SIG-M5 treated with dmso at 0.1 percent for 504 hours (cell line): Measurements from ENCODE around the gene DEAF1.
"Not testable (repeated sequence)": the region's sequence is repeated elsewhere in the genome, so short reads cannot be mapped to it uniquely, and the experiment has no call there.

Source experiments
- DNase-seq: peaks from one replicate; lab custom pipeline; 2025; ENCODE audit not compliant: unreplicated experiment; lab: John Stamatoyannopoulos, UW

Gene DEAF1

DNA sequence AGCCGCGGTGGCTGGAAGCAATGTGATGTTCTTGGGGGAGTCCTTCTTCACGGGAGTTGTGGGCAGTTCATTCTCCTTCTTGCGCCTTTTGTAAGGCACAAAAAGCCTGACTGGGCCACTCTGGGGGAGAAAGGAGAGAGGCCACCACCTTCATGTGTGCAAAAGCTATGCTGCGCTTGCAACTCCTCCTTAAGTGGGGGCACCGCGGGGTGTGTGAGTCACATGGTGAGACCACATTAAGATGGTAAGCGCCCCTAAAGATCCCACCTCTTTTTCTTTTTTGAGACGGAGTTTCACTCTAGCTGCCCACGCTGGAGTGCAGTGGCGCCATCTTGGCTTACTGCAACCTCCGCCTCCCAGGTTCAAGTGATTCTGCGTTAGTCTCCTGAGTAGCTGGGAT, 14.1 kb downstream of the DEAF1 start:
- no peak for DNase-seq

- DNase-seq = no peak
Measured at GRCh38 chr11:680476-680875, 14.5 kb downstream of the DEAF1 start.

- no peak for DNase-seq
Measured at GRCh38 chr11:679271-680207, 15.5 kb downstream of the DEAF1 start.

DNA sequence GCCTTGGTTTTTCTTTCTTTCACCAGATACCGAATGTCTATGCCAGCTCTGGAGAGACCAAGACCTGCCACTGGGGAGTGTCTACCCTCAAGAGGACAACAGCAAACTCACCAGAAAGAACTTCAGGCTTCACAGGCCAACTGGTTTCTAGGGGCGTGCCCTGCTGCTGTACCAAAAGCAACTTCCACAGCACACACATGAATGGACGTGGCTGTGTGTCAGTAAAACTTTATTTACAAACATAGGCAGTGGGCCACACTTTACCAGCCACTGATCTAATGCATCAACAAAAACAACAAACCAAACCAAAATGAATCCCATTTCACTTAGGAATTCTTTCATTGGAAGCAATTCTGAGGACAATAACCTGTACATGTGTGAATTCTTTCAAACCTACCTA, 16.7 kb downstream of the DEAF1 start:
- no peak for DNase-seq

DNA sequence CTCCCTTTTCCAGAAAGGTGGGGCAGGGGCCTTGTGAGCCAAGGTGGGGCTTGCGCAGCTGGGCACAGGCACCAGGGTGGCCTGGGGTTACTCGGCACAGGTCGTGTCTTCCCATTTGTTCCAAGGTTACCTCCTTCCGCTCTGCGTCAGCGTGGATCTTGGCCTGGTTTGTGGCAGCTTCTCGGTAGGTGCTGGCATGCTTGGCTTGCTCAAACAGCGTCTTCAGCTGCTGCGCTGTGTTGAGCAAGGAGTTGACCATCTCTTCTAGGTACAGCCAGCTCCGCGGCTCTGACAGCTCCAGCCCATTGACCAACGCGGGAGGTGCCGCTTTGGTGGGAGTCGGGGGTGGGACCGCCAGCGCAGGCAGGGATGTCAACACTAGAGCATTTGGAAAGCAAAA, 20.6 kb downstream of the DEAF1 start:
- DNase-seq = no peak

GRCh38 chr11:673866-674265, 21.2 kb downstream of the DEAF1 start:
- no peak for DNase-seq

DNA sequence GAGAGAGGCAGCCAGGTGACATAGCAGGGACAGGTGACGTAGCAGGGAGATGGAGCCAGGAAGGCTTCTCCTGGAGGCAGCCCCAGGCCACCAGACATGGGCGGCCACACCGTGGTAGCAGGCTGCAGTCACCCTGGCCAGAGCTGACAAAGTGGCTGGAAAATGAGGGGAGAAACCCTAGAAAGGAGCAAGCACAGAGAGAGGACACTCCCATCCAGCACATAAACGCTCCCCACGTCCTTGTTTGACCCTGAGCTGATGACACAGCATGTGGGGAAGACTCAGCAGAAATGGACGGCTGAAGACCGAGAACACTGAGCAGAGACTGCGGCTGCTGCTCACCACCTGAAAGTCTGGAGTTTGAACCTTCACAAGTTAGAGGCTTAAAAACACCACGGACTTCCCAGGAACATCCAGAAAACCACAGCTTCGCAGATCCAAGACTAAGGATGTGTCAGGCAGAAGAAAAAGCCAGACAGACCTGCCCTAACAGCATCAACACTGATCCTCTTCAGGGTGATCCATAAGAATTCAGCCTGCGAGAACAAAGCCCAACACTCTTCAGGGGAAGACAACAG, 29.2 kb downstream of the DEAF1 start:
- no peak for DNase-seq

GRCh38 chr11:665062-665703, 29.8 kb downstream of the DEAF1 start:
- no peak for DNase-seq

DNA sequence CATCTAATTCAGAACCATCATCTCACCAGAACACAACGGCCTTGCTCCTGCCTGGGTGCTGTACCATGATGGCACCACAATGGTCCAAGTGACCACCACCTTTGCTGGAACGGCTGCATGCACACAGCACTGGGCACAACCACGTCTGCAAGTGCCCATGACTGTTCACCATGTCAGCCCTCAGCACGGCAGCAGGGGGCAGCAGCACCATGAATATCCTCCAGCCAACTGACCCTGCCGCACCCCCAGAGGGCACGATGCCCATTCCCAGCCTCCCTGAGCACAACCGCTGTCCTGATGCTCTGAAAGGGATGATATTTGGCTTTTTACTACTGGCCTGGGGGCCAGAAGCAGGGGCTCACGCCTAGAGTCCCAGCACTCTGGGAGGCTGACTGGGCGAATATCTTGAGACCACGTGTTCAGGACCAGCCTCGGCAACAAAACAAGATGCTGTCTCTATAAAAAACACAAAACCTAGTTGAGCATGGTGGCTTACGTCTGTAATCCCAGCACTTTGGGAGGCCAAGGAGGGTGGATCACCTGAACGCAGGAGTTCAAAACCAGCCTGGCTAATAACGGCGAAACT, 32.2 kb downstream of the DEAF1 start:
- no peak for DNase-seq

DNA sequence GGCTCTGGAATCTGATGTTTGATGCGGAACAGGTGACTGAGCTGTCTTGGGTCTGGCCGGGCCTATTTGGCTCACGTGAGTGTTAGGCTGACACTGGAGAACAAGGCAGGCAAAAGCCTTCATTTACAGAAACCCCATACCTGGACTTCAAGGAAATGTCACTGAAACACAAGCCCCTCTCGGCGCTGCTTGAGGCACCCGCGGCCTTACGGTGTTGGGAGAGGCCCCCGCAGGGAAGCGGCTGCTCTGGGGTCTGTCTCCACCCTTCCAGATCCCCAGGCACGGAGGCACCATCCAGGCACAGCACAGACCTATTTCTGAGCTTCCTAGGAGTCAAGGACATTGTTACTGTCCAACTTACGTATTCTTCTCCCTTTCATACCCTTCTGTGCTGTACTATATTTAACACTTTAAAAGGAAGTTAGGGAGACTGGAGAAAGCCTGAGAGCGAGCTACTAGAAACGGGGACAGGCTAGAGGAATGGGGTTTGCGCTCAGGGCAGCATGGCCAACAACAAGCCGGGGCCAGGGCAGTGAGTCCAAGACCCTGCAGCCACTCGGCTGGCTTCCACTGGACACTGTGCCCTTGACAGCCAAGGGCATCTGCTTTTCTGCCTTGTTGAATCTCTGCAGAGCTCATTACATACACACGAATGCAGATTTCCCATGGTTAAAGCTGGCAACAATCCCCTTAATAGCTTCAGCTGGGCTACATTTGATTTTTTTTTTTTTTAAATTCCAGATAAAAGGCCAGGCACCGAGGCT, 34.2 kb downstream of the DEAF1 start:
- no peak for DNase-seq

DNA sequence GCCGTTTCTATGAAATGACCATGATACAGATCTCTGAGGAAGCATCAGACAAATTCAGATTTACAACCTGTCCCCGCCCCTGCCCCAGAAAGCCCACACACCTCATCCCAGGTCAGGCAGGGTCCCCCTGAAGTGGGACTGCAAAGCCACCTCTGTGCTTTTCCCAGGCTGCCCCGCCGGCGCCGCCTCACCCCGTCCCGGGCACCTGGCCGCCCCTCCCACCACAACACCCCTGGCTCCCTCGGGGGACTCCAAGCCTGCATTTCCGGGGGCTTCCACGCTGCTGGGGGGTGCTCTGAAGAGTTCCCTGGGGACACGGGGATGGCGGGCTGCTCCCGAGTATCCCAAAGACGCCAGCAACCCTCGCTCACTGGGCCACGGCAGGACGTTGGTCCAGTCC, 34.7 kb downstream of the DEAF1 start:
- no peak for DNase-seq

GRCh38 chr11:659532-660085, 35.4 kb downstream of the DEAF1 start:
- no peak for DNase-seq

GRCh38 chr11:657691-658126, 37.3 kb downstream of the DEAF1 start:
- no peak for DNase-seq

DNA sequence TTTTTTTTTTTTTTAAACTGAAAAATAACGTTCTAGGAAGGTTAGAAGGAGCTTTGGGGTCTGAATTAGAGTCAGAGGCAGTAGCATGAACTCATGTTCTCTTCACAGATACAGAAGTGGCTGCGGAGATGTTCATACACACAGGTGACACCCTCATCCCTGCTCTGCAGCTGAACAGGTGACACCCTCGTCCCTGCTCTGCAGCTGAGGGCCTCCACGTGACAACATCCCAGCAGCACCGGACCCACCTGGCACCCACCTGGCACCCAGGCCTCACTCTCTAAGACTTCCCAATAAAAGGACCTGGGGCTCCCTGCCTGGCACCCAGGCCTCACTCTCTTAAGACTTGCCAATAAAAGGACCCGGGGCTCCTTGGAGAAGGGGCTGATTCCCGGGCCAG, 38.2 kb downstream of the DEAF1 start:
- no peak for DNase-seq

- no peak for DNase-seq
Measured at GRCh38 chr11:656426-656825, 38.6 kb downstream of the DEAF1 start.

DNA sequence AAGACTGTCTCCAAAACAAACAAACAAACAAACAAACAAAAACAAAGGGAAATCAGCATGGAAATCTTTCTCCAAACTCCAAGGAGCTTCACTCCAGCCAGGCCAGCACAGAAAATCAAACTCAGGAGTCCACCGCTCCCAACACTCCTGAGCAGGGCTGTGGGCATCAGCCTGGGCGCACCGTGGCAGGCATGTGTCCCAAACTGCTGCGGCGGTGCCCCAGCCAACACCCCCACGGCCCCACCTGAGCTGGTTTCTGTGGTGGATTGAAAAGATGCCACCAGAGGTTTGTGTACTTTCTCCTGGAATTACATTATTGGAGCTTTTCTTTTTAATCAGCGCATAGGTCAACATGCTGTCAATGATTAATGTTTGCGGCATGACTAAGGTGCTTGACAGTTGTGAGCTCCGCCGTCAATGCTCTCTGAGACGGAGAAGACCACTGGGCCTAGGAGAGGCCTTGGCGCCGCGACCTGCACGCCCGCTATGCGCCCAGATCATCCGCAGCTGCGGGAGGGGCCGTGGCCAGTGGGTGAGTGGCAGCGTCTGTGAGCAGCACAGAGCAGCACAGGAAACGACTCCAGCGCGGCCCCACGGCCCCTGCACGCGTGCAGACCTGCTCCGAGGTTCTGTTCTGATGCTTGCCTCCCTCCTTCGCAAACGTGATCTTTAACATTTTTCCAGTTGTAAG, 39.8 kb downstream of the DEAF1 start:
- DNase-seq = no peak

- not testable (repeated sequence) for DNase-seq
Measured at GRCh38 chr11:654444-654843, 40.6 kb downstream of the DEAF1 start.

- DNase-seq = no peak
Measured at GRCh38 chr11:653837-654236, 41.2 kb downstream of the DEAF1 start.

DNA sequence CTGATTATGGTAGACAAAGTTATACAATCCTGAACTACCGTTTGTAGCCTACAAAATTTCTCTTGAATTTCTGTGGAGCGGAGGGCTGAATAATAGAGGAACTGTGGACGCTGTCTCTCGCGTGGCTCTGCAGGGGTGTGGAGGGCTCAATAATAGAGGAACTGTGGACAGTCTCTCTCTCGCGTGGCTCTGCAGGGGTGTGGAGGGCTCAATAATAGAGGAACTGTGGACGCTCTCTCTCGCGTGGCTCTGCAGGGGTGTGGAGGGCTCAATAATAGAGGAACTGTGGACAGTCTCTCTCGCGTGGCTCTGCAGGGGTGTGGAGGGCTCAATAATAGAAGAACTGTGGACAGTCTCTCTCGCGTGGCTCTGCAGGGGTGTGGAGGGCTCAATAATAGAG, 41.9 kb downstream of the DEAF1 start:
- DNase-seq = not testable (repeated sequence)

- DNase-seq = no peak
Measured at GRCh38 chr11:650482-650881, 44.5 kb downstream of the DEAF1 start.
